ENCODE measurements around the gene ZKSCAN1. TPM values are rescaled to one million over a fixed set of nuclear protein-coding genes. Genes with fewer than 3 reads are reported as not detected.

The ZKSCAN1 gene
- total RNA-seq (2021), result 28.2 and 29.8 TPM in 2 replicates
- long read RNA-seq, full-length matches to known transcripts, result 38 of 52 reads
- long read RNA-seq, partial matches to known transcripts, result 1 of 52 reads
- long read RNA-seq, other reads (novel, unspliced or antisense), result 13 of 52 reads

DNA sequence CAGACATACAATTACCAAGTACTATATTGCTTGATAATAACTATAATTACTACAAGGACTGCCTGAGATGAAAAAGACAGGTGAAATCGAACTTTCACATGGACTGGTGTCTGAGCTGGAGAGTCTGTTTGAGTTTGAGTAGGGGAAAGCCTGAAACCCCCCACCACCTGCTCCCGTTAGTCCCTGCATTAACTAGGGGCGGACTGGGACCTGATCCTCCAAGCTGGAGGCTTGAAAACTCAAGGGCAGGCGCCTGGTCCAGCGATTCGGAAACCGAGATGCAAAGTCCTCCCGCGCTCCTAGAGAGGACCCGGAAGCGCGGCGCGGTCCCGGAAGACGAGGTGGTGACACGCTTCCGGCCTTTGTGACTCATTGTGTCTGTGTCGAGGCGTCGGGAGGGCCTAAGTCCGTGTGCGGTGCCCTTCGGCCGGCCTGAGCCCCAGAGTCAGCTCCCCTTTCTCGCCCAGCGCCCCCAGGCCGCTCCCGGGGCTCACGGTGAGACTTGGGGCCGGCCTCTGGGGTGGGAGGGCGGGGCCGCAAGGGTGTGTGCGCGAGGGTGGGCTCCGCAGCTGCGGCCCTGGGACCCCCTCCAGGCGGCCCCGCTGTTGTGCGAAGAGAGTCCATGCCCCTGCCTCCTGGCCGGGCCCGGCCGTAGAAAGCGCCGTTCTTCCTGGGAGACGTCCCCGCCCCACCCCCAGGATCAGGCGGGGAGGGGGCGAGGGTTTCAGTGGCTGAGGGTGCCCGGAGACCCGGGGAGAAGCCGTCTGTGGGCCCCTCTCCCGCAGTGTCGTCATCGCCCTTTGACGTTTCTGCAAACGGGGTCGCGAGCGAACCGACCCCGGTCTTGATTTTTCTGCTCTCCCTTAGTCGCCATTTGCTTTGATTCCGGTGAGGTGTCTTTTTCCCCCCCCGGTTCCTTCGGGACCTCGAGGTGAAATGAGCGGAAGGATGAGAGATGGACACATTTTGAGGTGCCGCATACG, at the start of gene ZKSCAN1:
ZKSCAN1 (plus strand) TSS at position 365 of the 983 bp plus-strand sequence. CDS start 7,911 bp downstream, outside the sequence.
- Mint-ChIP-seq H3K9me3 (no peaks in the 10 kb centered on the region), H3K4me1 (peaks cover 11 to 23% of the 10 kb centered on the region in 2 experiments), H3K36me3 (ENCODE audit: insufficient read depth in 1 of 3, low read depth in 3 of 3) (peaks cover 2 to 17% (median 8%) of the 10 kb centered on the region in 3 experiments; a peak in 5 of 7 replicates), H3K27ac (peak within 1 kb of the TSS; percentile 76 to 89 (median 87)), H3K27me3 (ENCODE audit: low read depth) (peaks cover 8% of the 10 kb centered on the region), H3K4me3 (peak within 1 kb of the TSS; percentile 91 to 92)
- no peaks in the 10 kb centered on the region for H3K9me3 ChIP-seq (ENCODE audit: control insufficient read depth, low read depth, low read length)
- H3K4ac ChIP-seq (ENCODE audit: low read depth, low read length), result no peak within 1 kb of the TSS; the same call in 1 of the 2 replicates
- DNase-seq, result peak; percentile 91
- H4K91ac ChIP-seq (ENCODE audit: insufficient read length, low read depth, low read length), result no peak within 1 kb of the TSS
- H2AFZ ChIP-seq (ENCODE audit: low read length), result no peak within 1 kb of the TSS
- no peak within 1 kb of the TSS for H2BK5ac ChIP-seq (ENCODE audit: insufficient read length, low read length)
- no peaks in the 10 kb centered on the region for H3K27me3 ChIP-seq (ENCODE audit: insufficient read depth, low read length)
- H3K4me1 ChIP-seq (ENCODE audit: insufficient read depth, low read length), result no peaks in the 10 kb centered on the region
- WGBS (ENCODE audit: extremely low coverage, insufficient read length, low lambda C conversion rate), result no CpG with 5 or more reads among the region's 70 CpGs
- H2BK12ac ChIP-seq (ENCODE audit: insufficient read length, low read depth, low read length), result no peak within 1 kb of the TSS
- H3K14ac ChIP-seq (ENCODE audit: insufficient read depth, low read length), result peak within 1 kb of the TSS; percentile 95
- H2AK5ac ChIP-seq (ENCODE audit: insufficient read length, low read length), result no peak within 1 kb of the TSS
- peaks cover 22% of the 10 kb centered on the region for H3K79me2 ChIP-seq (ENCODE audit: insufficient read depth, low read length)
- H2BK120ac ChIP-seq (ENCODE audit: low read depth, low read length, poor library complexity, severe bottlenecking), result no peak within 1 kb of the TSS
- no peak within 1 kb of the TSS for H3K27ac ChIP-seq (ENCODE audit: insufficient read length, low read depth, low read length)
- no peak within 1 kb of the TSS for H4K8ac ChIP-seq (replicated peaks; ENCODE audit: insufficient read length, low read depth, low read length)
- no peak within 1 kb of the TSS for H3K23ac ChIP-seq (ENCODE audit: insufficient read length, low read depth, low read length)
- H3T11ph ChIP-seq (ENCODE audit: low read length), result no peak within 1 kb of the TSS
- no peaks in the 10 kb centered on the region for H4K20me1 ChIP-seq (ENCODE audit: control insufficient read depth, insufficient read depth, insufficient read length)
- peaks cover 5% of the 10 kb centered on the region for H3K23me2 ChIP-seq (ENCODE audit: insufficient read length, low read depth, low read length, poor library complexity, severe bottlenecking)
- peak within 1 kb of the TSS; percentile 85 for H3K18ac ChIP-seq (ENCODE audit: insufficient read length, low read depth, low read length)
- TF ChIP-seq, protein P1, sequence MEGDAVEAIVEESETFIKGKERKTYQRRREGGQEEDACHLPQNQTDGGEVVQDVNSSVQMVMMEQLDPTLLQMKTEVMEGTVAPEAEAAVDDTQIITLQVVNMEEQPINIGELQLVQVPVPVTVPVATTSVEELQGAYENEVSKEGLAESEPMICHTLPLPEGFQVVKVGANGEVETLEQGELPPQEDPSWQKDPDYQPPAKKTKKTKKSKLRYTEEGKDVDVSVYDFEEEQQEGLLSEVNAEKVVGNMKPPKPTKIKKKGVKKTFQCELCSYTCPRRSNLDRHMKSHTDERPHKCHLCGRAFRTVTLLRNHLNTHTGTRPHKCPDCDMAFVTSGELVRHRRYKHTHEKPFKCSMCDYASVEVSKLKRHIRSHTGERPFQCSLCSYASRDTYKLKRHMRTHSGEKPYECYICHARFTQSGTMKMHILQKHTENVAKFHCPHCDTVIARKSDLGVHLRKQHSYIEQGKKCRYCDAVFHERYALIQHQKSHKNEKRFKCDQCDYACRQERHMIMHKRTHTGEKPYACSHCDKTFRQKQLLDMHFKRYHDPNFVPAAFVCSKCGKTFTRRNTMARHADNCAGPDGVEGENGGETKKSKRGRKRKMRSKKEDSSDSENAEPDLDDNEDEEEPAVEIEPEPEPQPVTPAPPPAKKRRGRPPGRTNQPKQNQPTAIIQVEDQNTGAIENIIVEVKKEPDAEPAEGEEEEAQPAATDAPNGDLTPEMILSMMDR (conservative IDR thresholded peaks at IDR 0.05), result no peak
- no peak within 1 kb of the TSS for H2BK15ac ChIP-seq (ENCODE audit: low read depth, low read length)
- H3K56ac ChIP-seq (ENCODE audit: insufficient read length, low read depth, low read length), result no peak within 1 kb of the TSS
- peaks cover 7% of the 10 kb centered on the region for H3K79me1 ChIP-seq (ENCODE audit: insufficient read depth, low read depth, low read length, poor library complexity, severe bottlenecking)
- peak within 1 kb of the TSS; percentile 84 for H3K9ac ChIP-seq (ENCODE audit: extremely low read depth, insufficient read length, low read length)
- no peak within 1 kb of the TSS for H2BK20ac ChIP-seq (ENCODE audit: low read depth, low read length, poor library complexity, severe bottlenecking)
- no peak within 1 kb of the TSS for H4K5ac ChIP-seq (ENCODE audit: insufficient read length, low read depth, low read length)
- H3K4me2 ChIP-seq (ENCODE audit: insufficient read depth, insufficient read length, low read length), result peak within 1 kb of the TSS; percentile 99

Measured in H9 (cell line).